Keratinocyte (primary cell): ENCODE measurements around the gene CLK3. TPM values are rescaled to one million over a fixed set of nuclear protein-coding genes. Genes with fewer than 3 reads are reported as not detected.

Source experiments
- DNase-seq: peaks from one replicate; pipeline ENCODE4 v3.0.0-alpha.2; 2011; ENCODE audit warnings: low read depth, missing footprints, low spot score
- FAIRE-seq: peaks from 2 replicates; lab custom pipeline; 2011; peaks lifted over from hg19 to GRCh38; lab: Jason Lieb, UNC
- H2AFZ ChIP-seq: 2 replicates; pipeline ENCODE4 v1.6.0; 2012; ENCODE audit warnings: low read length, control low read depth, inconsistent platforms; ENCODE audit not compliant: control insufficient read depth
- H3K27ac ChIP-seq: 2 replicates; pipeline ENCODE4 v1.5.1; 2011; ENCODE audit warnings: low read length; ENCODE audit not compliant: control insufficient read depth, insufficient read depth
- H3K27me3 ChIP-seq: 3 replicates; pipeline ENCODE4 v1.6.0; 2011; ENCODE audit warnings: low read length; ENCODE audit not compliant: control insufficient read depth, insufficient read depth; ENCODE audit errors: extremely low read depth
- H3K36me3 ChIP-seq, 2 experiments: 2 replicates in 1 of 2; 3 replicates in 1 of 2; pipeline ENCODE4 v1.5.1; 2011; ENCODE audit warnings: low read length in 2 of 2, mild to moderate bottlenecking in 1 of 2; ENCODE audit not compliant: control insufficient read depth in 2 of 2, insufficient read depth in 2 of 2; ENCODE audit errors: extremely low read depth in 1 of 2
- H3K4me1 ChIP-seq: 3 replicates; pipeline ENCODE4 v1.5.1; 2011; ENCODE audit warnings: low read length; ENCODE audit not compliant: control insufficient read depth, insufficient read depth; ENCODE audit errors: extremely low read depth
- H3K4me2 ChIP-seq: 3 replicates; pipeline ENCODE4 v1.6.0; 2011; ENCODE audit warnings: low read depth, low read length; ENCODE audit not compliant: control insufficient read depth, insufficient read depth; ENCODE audit errors: extremely low read depth
- H3K4me3 ChIP-seq, 3 experiments: fragments of 200-600 bp in 1 of 3; sonication (generic) in 1 of 3; 2 replicates in 2 of 3; 3 replicates in 1 of 3; pipeline ENCODE4 v1.5.1; 2011 to 2016; ENCODE audit warnings: low read length in 3 of 3, mild to moderate bottlenecking in 3 of 3, control low read depth in 2 of 3, inconsistent platforms in 1 of 3, low read depth in 1 of 3, mixed read lengths in 1 of 3, mixed run types in 1 of 3, moderate library complexity in 1 of 3; ENCODE audit not compliant: control insufficient read depth in 2 of 3, insufficient read depth in 2 of 3; ENCODE audit errors: extremely low read depth in 1 of 3
- H3K79me2 ChIP-seq: 2 replicates; pipeline ENCODE4 v1.6.0; 2012; ENCODE audit warnings: low read length; ENCODE audit not compliant: control insufficient read depth, insufficient read depth
- H3K9ac ChIP-seq: 3 replicates; pipeline ENCODE4 v1.6.0; 2011; ENCODE audit warnings: low read length; ENCODE audit not compliant: control insufficient read depth, insufficient read depth; ENCODE audit errors: extremely low read depth
- H3K9me1 ChIP-seq: 3 replicates; pipeline ENCODE4 v1.6.0; 2011; ENCODE audit warnings: low read length; ENCODE audit not compliant: control insufficient read depth, insufficient read depth; ENCODE audit errors: extremely low read depth
- H3K9me3 ChIP-seq: 2 replicates; pipeline ENCODE4 v1.5.1; 2012; ENCODE audit warnings: low read depth, low read length; ENCODE audit not compliant: control insufficient read depth
- H4K20me1 ChIP-seq: 3 replicates; pipeline ENCODE4 v1.6.0; 2011; ENCODE audit warnings: low read length; ENCODE audit not compliant: control insufficient read depth, insufficient read depth; ENCODE audit errors: extremely low read depth
- EZH2 ChIP-seq: IDR thresholded peaks from one replicate; pipeline ENCODE4 v1.6.1; 2012; ENCODE audit warnings: inconsistent platforms, mild to moderate bottlenecking, low read length, moderate library complexity
- dilution Hi-C: fragments of 300-500 bp; cut with MboI; formaldehyde crosslinking; loops from one replicate; pipeline ENCODE4 v1.7.0; 2020; ENCODE audit warnings: low sequenced_read_pairs; ENCODE audit not compliant: extremely low pct_ligation_motif_present
- polyA plus RNA-seq, 5 experiments: library from polyadenylated mRNA; depleted of rRNA in 3 of 5; stranded (reverse) in 3 of 5; stranded (forward) in 1 of 5; unstranded in 1 of 5; fragments of >200 nt; gene quantifications; 1 replicate in 1 of 5; 2 replicates in 3 of 5; 3 replicates in 1 of 5; pipeline versions ENCODE4 v1.2.1 to v1.2.3, GENCODE V29; 2011 to 2012; ENCODE audit warnings: missing spikeins in 2 of 5, low read depth in 1 of 5, low replicate concordance in 1 of 5
- TF ChIP-seq, protein P1 (sequence below), 3 experiments: IDR thresholded peaks in 1 of 3; conservative IDR thresholded peaks in 1 of 3; optimal IDR thresholded peaks in 1 of 3; 2 replicates in 2 of 3; 3 replicates in 1 of 3; pipeline versions ENCODE3 to v1.5.1; 2011; ENCODE audit warnings: low read length in 3 of 3, mild to moderate bottlenecking in 3 of 3, moderate library complexity in 2 of 3, control low read depth in 1 of 3, inconsistent platforms in 1 of 3; ENCODE audit not compliant: insufficient read depth in 2 of 3; ENCODE audit errors: extremely low read depth in 1 of 3

The CLK3 gene
- polyA plus RNA-seq, 1 donor (not counting 4 experiments of a cell fraction or from before 2014, with no cell fraction given), result 61.2 TPM

DNA sequence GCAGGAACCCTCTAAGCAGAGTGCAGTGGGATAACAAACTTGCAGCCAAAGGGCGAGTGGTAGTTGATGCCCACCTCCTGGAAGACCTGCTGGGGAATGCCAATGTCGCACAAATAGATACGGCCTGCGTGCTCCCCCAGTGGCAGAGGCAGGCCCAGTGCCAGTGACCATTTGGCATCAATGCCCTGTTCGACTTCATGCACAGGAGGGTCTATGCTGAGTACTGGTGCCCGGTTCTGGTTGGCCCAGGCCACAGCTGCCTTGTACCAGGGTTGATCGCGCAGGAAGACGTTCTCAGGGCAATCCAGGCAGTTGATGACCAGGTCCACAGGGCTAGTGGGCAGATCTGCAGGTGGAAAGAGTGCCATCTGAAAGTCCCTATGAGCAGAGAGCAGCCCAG lies 17.0 kb downstream of the CLK3 start:
- no peak for FAIRE-seq

DNA sequence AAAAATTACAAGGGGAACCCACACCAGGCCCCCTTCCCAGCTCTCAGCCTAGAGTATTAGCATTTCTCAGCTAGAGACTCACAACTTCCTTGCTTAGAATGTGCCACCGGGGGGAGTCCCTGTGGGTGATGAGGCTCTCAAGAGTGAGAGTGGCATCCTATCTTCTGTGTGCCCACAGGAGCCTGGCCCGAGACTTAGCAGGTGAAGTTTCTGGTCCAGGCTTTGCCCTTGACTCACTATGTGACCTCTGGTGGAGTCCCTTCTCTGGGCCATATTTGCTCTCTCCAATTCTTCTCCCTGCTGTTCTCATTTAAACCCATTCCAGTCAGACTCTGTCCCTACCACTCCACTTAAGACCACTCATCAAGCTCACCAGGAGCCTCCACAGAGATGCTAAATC lies 18.1 kb downstream of the CLK3 start:
- TF ChIP-seq EZH2, result no peak
- TF ChIP-seq, protein P1, sequence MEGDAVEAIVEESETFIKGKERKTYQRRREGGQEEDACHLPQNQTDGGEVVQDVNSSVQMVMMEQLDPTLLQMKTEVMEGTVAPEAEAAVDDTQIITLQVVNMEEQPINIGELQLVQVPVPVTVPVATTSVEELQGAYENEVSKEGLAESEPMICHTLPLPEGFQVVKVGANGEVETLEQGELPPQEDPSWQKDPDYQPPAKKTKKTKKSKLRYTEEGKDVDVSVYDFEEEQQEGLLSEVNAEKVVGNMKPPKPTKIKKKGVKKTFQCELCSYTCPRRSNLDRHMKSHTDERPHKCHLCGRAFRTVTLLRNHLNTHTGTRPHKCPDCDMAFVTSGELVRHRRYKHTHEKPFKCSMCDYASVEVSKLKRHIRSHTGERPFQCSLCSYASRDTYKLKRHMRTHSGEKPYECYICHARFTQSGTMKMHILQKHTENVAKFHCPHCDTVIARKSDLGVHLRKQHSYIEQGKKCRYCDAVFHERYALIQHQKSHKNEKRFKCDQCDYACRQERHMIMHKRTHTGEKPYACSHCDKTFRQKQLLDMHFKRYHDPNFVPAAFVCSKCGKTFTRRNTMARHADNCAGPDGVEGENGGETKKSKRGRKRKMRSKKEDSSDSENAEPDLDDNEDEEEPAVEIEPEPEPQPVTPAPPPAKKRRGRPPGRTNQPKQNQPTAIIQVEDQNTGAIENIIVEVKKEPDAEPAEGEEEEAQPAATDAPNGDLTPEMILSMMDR (optimal IDR thresholded peaks at IDR 0.05 in 1 of 3, IDR thresholded peaks at IDR 0.05 in 1 of 3, conservative IDR thresholded peaks at IDR 0.05 in 1 of 3; ENCODE audit: extremely low read depth in 1 of 3, insufficient read depth in 2 of 3, low read length in 3 of 3), result no peak
- FAIRE-seq (no peak), DNase-seq (no peak)
- Histone ChIP-seq H3K79me2 (no peaks in the 10 kb centered on the region), H3K27ac (no peak overlapping the region), H3K4me2 (no peak overlapping the region), H2AFZ (no peak overlapping the region), H3K9me3 (no peaks in the 10 kb centered on the region), H3K9me1 (no peaks in the 10 kb centered on the region), H3K4me3 (no peak overlapping the region), H3K36me3 (peaks cover 32 to 52% of the 10 kb centered on the region in 2 experiments), H3K27me3 (no peaks in the 10 kb centered on the region), H4K20me1 (peaks cover 8% of the 10 kb centered on the region), H3K4me1 (no peaks in the 10 kb centered on the region), H3K9ac (no peak overlapping the region)
- dilution Hi-C loops, result no loop called here

More for the DNA sequence above, 17.0 kb downstream of the CLK3 start:
- Histone ChIP-seq H3K9ac (no peak overlapping the region), H3K36me3 (peaks cover 40 to 62% of the 10 kb centered on the region in 2 experiments), H3K4me3 (no peak overlapping the region), H3K27ac (no peak overlapping the region), H4K20me1 (peaks cover 8% of the 10 kb centered on the region), H3K79me2 (no peaks in the 10 kb centered on the region), H3K4me1 (no peaks in the 10 kb centered on the region), H3K9me3 (no peaks in the 10 kb centered on the region), H3K9me1 (no peaks in the 10 kb centered on the region), H3K4me2 (no peak overlapping the region), H2AFZ (no peak overlapping the region), H3K27me3 (no peaks in the 10 kb centered on the region)
- dilution Hi-C loops, result no loop called here
- DNase-seq, result no peak
- TF ChIP-seq, protein P1 (optimal IDR thresholded peaks at IDR 0.05 in 1 of 3, IDR thresholded peaks at IDR 0.05 in 1 of 3, conservative IDR thresholded peaks at IDR 0.05 in 1 of 3; ENCODE audit: extremely low read depth in 1 of 3, insufficient read depth in 2 of 3, low read length in 3 of 3), result no peak
- no peak for TF ChIP-seq EZH2
